SK-N-MC (cell line): ENCODE data around the gene NADSYN1.

Source experiments
- EZH2 ChIP-seq: fragments of 200-600 bp; sonication (generic); IDR thresholded peaks from one replicate; pipeline ENCODE4 v1.6.1; 2017; ENCODE audit warnings: antibody characterized with exemption
- POLR2AphosphoS5 ChIP-seq: IDR thresholded peaks from 2 replicates; pipeline ENCODE4 v1.6.1; 2012; ENCODE audit warnings: mild to moderate bottlenecking, low read depth, low read length, borderline replicate concordance

DNA sequence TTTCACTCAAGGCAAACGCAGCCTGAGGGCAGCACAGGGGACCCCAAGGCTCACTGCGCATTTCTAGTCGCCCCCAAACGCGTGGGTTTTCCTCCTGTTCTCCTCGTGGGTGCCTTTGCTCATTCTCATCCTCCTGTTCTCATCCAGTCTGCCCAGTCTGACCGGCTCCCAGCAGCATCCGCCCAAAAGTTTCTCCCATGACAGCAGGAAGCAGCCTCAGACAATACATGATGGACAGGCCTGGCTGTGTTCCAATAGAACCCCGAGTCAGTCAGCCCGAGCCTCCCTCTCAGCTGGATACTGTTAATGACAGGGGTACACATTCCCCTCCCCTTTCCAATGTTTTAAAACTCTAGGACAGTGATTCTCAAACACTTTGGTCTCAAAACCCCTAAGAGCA is 51.5 kb downstream of the NADSYN1 start:
- TF ChIP-seq POLR2AphosphoS5 (no peak), EZH2 (no peak)
